HCT116 (cell line): ENCODE results near the gene PIEZO2. TPM values are rescaled to one million over a fixed set of nuclear protein-coding genes. Genes with fewer than 3 reads are reported as not detected.

Experiments
- ATAC-seq: fragments of 200-7000 bp; cut with Tn5 transposase; 2 replicates; pipeline ENCODE4 v1.9.1; 2020; ENCODE audit warnings: mild to moderate bottlenecking, moderate library complexity
- BruUV-seq: library from RNA; stranded (reverse); fragments of 400-500 nt; replicated peaks from 2 replicates; lab custom pipeline; 2021; lab: Mats Ljungman, UMichigan
- CTCF ChIA-PET: fragments of 300-600 bp; sonication (Branson Sonifier 250); formaldehyde crosslinking; loops from one replicate; lab custom pipeline; 2021; ENCODE audit warnings: antibody characterized with exemption; lab: Charles Lee
- POLR2A ChIA-PET: fragments of 300-600, 350-600 bp; sonication (Branson Sonifier 250); formaldehyde crosslinking; loops from one replicate; lab custom pipeline; 2021; ENCODE audit warnings: antibody characterized with exemption; lab: Charles Lee
- RAD21 ChIA-PET, 2 experiments: fragments of 300-600 bp; sonication (Branson Sonifier 250); formaldehyde crosslinking; loops; one replicate each; lab custom pipeline; 2023; ENCODE audit warnings: low total read pairs in 2 of 2; ENCODE audit not compliant: uncharacterized antibody in 2 of 2, unreplicated experiment in 2 of 2, low non-redundant PET in 1 of 2; lab: Charles Lee
- DNase-seq: peaks from one replicate; pipeline ENCODE4 v3.0.0-alpha.2; 2010; ENCODE audit warnings: low read depth, low spot score
- H2AFZ ChIP-seq: fragments of 200-600 bp; shearing (Covaris generic), sonication (generic); 2 replicates; pipeline ENCODE4 v1.6.1; 2017; ENCODE audit warnings: low read depth, mixed run types, mixed read lengths, antibody characterized with exemption, low read length; ENCODE audit not compliant: poor library complexity, severe bottlenecking
- H3K27ac ChIP-seq: 2 replicates; pipeline ENCODE4 v1.5.1; 2012; ENCODE audit warnings: low read depth, low read length
- H3K27me3 ChIP-seq: fragments of 200-600 bp; sonication (generic); 2 replicates; pipeline ENCODE4 v1.6.1; 2016; ENCODE audit warnings: mixed run types, low read length, mixed read lengths; ENCODE audit not compliant: insufficient read depth
- H3K36me3 ChIP-seq, 2 experiments: fragments of 200-500 bp in 1 of 2; fragments of 200-600 bp in 1 of 2; sonication (Bioruptor generic) in 1 of 2; sonication (generic) in 1 of 2; 2 replicates each; pipeline versions ENCODE4 v1.5.1 to v1.6.1; 2014 to 2016; ENCODE audit warnings: low read length in 2 of 2, inconsistent platforms in 1 of 2, mixed read lengths in 1 of 2, mixed run types in 1 of 2; ENCODE audit not compliant: insufficient read depth in 2 of 2, control insufficient read depth in 1 of 2
- H3K4me1 ChIP-seq, 2 experiments: fragments of 200-600 bp in 1 of 2; sonication (generic) in 1 of 2; 2 replicates each; pipeline versions ENCODE4 v1.5.1 to v1.6.1; 2012 to 2017; ENCODE audit warnings: low read length in 2 of 2, inconsistent platforms in 1 of 2, mild to moderate bottlenecking in 1 of 2, mixed read lengths in 1 of 2, mixed run types in 1 of 2, moderate library complexity in 1 of 2; ENCODE audit not compliant: insufficient read depth in 2 of 2, control insufficient read depth in 1 of 2
- H3K4me2 ChIP-seq: fragments of 200-600 bp; sonication (generic); 2 replicates; pipeline ENCODE4 v1.6.1; 2017; ENCODE audit warnings: mixed run types, low read length, mixed read lengths
- H3K4me3 ChIP-seq, 2 experiments: fragments of 200-600 bp in 1 of 2; sonication (generic) in 1 of 2; replicated peaks in 1 of 2; 2 replicates each; pipeline ENCODE4 v1.5.1; 2011 to 2016; ENCODE audit warnings: low read length in 2 of 2, control low read depth in 1 of 2, low read depth in 1 of 2, mild to moderate bottlenecking in 1 of 2, mixed read lengths in 1 of 2, mixed run types in 1 of 2
- H3K79me2 ChIP-seq: fragments of 200-600 bp; sonication (generic); 2 replicates; pipeline ENCODE4 v1.6.1; 2017; ENCODE audit warnings: mild to moderate bottlenecking, mixed run types, low read length, moderate library complexity, mixed read lengths; ENCODE audit not compliant: insufficient read depth
- H3K9ac ChIP-seq: fragments of 200-600 bp; sonication (generic); 2 replicates; pipeline ENCODE4 v1.6.1; 2016; ENCODE audit warnings: low read length, mixed read lengths
- H3K9me2 ChIP-seq: fragments of 200-600 bp; sonication (generic), shearing (Covaris generic); 2 replicates; pipeline ENCODE4 v1.6.1; 2017; ENCODE audit warnings: mixed run types, mild to moderate bottlenecking, moderate library complexity; ENCODE audit not compliant: insufficient read depth
- H3K9me3 ChIP-seq, 2 experiments: fragments of 200-500 bp in 1 of 2; fragments of 200-600 bp in 1 of 2; sonication (Bioruptor generic) in 1 of 2; sonication (generic) in 1 of 2; 2 replicates each; pipeline ENCODE4 v1.6.1; 2014 to 2017; ENCODE audit warnings: low read length in 2 of 2, mixed read lengths in 2 of 2, inconsistent platforms in 1 of 2, low read depth in 1 of 2, mild to moderate bottlenecking in 1 of 2, mixed run types in 1 of 2, moderate library complexity in 1 of 2; ENCODE audit not compliant: control insufficient read depth in 1 of 2, insufficient read depth in 1 of 2
- H4K20me1 ChIP-seq: fragments of 200-600 bp; sonication (generic), shearing (Covaris generic); 2 replicates; pipeline ENCODE4 v1.6.1; 2017; ENCODE audit warnings: mixed run types, mild to moderate bottlenecking, moderate library complexity; ENCODE audit not compliant: insufficient read depth
- CBX3 ChIP-seq: IDR thresholded peaks from 2 replicates; pipeline ENCODE4 v1.6.1; 2012; ENCODE audit warnings: low read depth
- CEBPB ChIP-seq: IDR thresholded peaks from 2 replicates; pipeline ENCODE4 v1.6.1; 2012; ENCODE audit warnings: low read depth
- EGR1 ChIP-seq: IDR thresholded peaks from 2 replicates; pipeline ENCODE4 v1.6.1; 2012; ENCODE audit warnings: low read depth
- ELF1 ChIP-seq: IDR thresholded peaks from 2 replicates; pipeline ENCODE4 v1.6.1; 2012; ENCODE audit warnings: low read depth, borderline replicate concordance
- EZH2 ChIP-seq: fragments of 200-600 bp; sonication (generic); IDR thresholded peaks from 2 replicates; pipeline ENCODE4 v1.6.1; 2017; ENCODE audit warnings: antibody characterized with exemption, mixed run types
- EZH2phosphoT487 ChIP-seq: fragments of 200-600 bp; IDR thresholded peaks from 2 replicates; pipeline ENCODE4 v1.6.1; 2018; ENCODE audit warnings: antibody characterized with exemption, borderline replicate concordance
- JUND ChIP-seq: IDR thresholded peaks from 2 replicates; pipeline ENCODE4 v1.6.1; 2012
- MAX ChIP-seq: IDR thresholded peaks from 2 replicates; pipeline ENCODE4 v1.6.1; 2012
- POLR2A ChIP-seq: IDR thresholded peaks from 2 replicates; pipeline ENCODE4 v1.7.0; 2011; ENCODE audit warnings: borderline replicate concordance; ENCODE audit not compliant: insufficient read depth, insufficient read length; ENCODE audit errors: extremely low read depth
- POLR2AphosphoS5 ChIP-seq: IDR thresholded peaks from 2 replicates; pipeline ENCODE4 v1.6.1; 2011; ENCODE audit warnings: mild to moderate bottlenecking, low read depth, low read length, moderate library complexity
- RAD21 ChIP-seq: IDR thresholded peaks from 2 replicates; pipeline ENCODE4 v1.6.1; 2012; ENCODE audit warnings: low read depth, mild to moderate bottlenecking
- REST ChIP-seq: IDR thresholded peaks from 2 replicates; pipeline ENCODE4 v1.6.1; 2012; ENCODE audit warnings: low read depth
- SIN3A ChIP-seq: IDR thresholded peaks from 2 replicates; pipeline ENCODE4 v1.6.1; 2012; ENCODE audit warnings: low read depth
- SP1 ChIP-seq: IDR thresholded peaks from 2 replicates; pipeline ENCODE4 v1.6.1; 2012; ENCODE audit warnings: low read depth
- TCF7L2 ChIP-seq: IDR thresholded peaks from 2 replicates; pipeline ENCODE4 v1.7.0; 2011; ENCODE audit warnings: borderline replicate concordance, inconsistent platforms; ENCODE audit not compliant: insufficient read depth, insufficient read length; ENCODE audit errors: extremely low read depth
- YY1 ChIP-seq: IDR thresholded peaks from 2 replicates; pipeline ENCODE4 v1.6.1; 2011; ENCODE audit warnings: low read length, low read depth, moderate library complexity, mild to moderate bottlenecking; ENCODE audit not compliant: insufficient replicate concordance; ENCODE audit errors: extremely low read depth
- ZFX ChIP-seq: fragments of 450-650 bp; IDR thresholded peaks from 2 replicates; pipeline ENCODE4 v1.6.1; 2017
- ZNF274 ChIP-seq: fragments of 200-500 bp; sonication (Bioruptor generic); IDR thresholded peaks from 2 replicates; pipeline ENCODE4 v1.6.1; 2014; ENCODE audit warnings: mild to moderate bottlenecking, low read depth, low read length, inconsistent platforms
- intact Hi-C: fragments of 100-400 bp; cut with micrococcal nuclease; formaldehyde crosslinking; loops from 2 replicates; pipeline ENCODE4 v1.10.0; 2022
- total RNA-seq: library from RNA; stranded (reverse); gene quantifications from one replicate; pipeline ENCODE4 v1.2.1, GENCODE V29; 2021; ENCODE audit not compliant: unreplicated experiment
- TF ChIP-seq, protein P1 (sequence below): IDR thresholded peaks from 2 replicates; pipeline ENCODE4 v1.6.1; 2011; ENCODE audit warnings: mild to moderate bottlenecking, low read length, moderate library complexity; ENCODE audit not compliant: insufficient replicate concordance; ENCODE audit errors: extremely low read depth
- TF ChIP-seq, protein P2 (sequence below), 3 experiments: fragments of 200-600 bp in 1 of 3; sonication (generic) in 1 of 3; IDR thresholded peaks in 2 of 3; conservative IDR thresholded peaks in 1 of 3; 2 replicates each; pipeline ENCODE4 v1.5.1; 2012 to 2017; ENCODE audit warnings: low read depth in 2 of 3, low read length in 2 of 3, antibody characterized with exemption in 1 of 3, borderline replicate concordance in 1 of 3, control low read depth in 1 of 3, mild to moderate bottlenecking in 1 of 3, mixed read lengths in 1 of 3, mixed run types in 1 of 3, moderate library complexity in 1 of 3; ENCODE audit not compliant: insufficient read depth in 1 of 3

PIEZO2 gene
- total RNA-seq, 1 experiment from 2014 or later, result 0.34 TPM

DNA sequence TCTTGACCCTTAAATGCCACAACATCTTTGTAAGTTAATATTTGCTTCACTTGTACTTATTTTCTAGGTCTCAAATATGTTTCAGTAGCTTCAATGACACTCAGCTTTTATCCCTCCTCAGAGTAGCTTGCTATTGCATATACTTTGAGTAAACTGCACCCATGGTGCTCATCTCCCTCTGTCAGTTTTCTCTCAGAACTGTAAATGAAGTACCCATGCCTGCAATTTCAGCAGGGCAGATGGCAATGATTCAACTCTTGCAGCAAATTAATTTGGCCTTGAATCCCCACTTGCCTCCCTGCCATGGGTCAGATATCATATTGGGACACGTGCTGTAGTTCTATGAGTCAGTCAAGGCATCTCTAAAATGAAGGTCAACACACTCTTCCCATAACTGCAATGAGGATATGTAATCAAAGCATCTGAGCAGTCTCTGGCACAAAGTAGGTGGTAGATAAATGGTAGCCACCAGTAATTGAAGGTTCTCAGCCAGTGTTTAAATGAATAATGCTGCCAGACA, 225.8 kb downstream of the PIEZO2 start:
- Histone ChIP-seq H3K36me3 (no peaks in the 10 kb centered on the region), H3K9ac (no peak overlapping the region), H3K79me2 (no peaks in the 10 kb centered on the region), H3K27me3 (peaks cover 8% of the 10 kb centered on the region; the same call in 1 of the 2 replicates), H3K4me2 (no peak overlapping the region), H4K20me1 (no peaks in the 10 kb centered on the region), H3K9me3 (no peaks in the 10 kb centered on the region), H3K9me2 (no peaks in the 10 kb centered on the region), H3K4me3 (no peak overlapping the region), H3K4me1 (no peaks in the 10 kb centered on the region), H3K27ac (no peak overlapping the region), H2AFZ (no peak overlapping the region)
- CTCF ChIA-PET, result no interaction called here
- RAD21 ChIA-PET, result no interaction called here
- intact Hi-C loops, result no loop called here
- POLR2A ChIA-PET, result no interaction called here
- BruUV-seq, result no TSS peak
- TF ChIP-seq ZFX, result no peak
- no peak for TF ChIP-seq POLR2A
- no peak for TF ChIP-seq RAD21
- TF ChIP-seq, protein P1, sequence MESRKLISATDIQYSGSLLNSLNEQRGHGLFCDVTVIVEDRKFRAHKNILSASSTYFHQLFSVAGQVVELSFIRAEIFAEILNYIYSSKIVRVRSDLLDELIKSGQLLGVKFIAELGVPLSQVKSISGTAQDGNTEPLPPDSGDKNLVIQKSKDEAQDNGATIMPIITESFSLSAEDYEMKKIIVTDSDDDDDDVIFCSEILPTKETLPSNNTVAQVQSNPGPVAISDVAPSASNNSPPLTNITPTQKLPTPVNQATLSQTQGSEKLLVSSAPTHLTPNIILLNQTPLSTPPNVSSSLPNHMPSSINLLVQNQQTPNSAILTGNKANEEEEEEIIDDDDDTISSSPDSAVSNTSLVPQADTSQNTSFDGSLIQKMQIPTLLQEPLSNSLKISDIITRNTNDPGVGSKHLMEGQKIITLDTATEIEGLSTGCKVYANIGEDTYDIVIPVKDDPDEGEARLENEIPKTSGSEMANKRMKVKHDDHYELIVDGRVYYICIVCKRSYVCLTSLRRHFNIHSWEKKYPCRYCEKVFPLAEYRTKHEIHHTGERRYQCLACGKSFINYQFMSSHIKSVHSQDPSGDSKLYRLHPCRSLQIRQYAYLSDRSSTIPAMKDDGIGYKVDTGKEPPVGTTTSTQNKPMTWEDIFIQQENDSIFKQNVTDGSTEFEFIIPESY, result no peak
- no peak for TF ChIP-seq YY1
- no peak for TF ChIP-seq EGR1
- no peak for TF ChIP-seq ELF1
- TF ChIP-seq TCF7L2, result no peak
- TF ChIP-seq CBX3, result no peak
- TF ChIP-seq, protein P2, sequence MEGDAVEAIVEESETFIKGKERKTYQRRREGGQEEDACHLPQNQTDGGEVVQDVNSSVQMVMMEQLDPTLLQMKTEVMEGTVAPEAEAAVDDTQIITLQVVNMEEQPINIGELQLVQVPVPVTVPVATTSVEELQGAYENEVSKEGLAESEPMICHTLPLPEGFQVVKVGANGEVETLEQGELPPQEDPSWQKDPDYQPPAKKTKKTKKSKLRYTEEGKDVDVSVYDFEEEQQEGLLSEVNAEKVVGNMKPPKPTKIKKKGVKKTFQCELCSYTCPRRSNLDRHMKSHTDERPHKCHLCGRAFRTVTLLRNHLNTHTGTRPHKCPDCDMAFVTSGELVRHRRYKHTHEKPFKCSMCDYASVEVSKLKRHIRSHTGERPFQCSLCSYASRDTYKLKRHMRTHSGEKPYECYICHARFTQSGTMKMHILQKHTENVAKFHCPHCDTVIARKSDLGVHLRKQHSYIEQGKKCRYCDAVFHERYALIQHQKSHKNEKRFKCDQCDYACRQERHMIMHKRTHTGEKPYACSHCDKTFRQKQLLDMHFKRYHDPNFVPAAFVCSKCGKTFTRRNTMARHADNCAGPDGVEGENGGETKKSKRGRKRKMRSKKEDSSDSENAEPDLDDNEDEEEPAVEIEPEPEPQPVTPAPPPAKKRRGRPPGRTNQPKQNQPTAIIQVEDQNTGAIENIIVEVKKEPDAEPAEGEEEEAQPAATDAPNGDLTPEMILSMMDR (IDR thresholded peaks at IDR 0.05 in 2 of 3, conservative IDR thresholded peaks at IDR 0.05 in 1 of 3; ENCODE audit: borderline replicate concordance in 1 of 3, insufficient read depth in 1 of 3, low read depth in 2 of 3, low read length in 2 of 3), result no peak
- no peak for TF ChIP-seq JUND
- TF ChIP-seq SIN3A, result no peak
- TF ChIP-seq REST, result no peak
- no peak for TF ChIP-seq ZNF274
- no peak for TF ChIP-seq SP1
- no peak for TF ChIP-seq CEBPB
- TF ChIP-seq EZH2, result no peak
- no peak for TF ChIP-seq MAX
- TF ChIP-seq EZH2phosphoT487, result no peak
- no peak for TF ChIP-seq POLR2AphosphoS5
- no peak for ATAC-seq
- no peak for DNase-seq
